HEK293 (cell line): ENCODE measurements around the gene CTSF.

Source experiments
- CTCF ChIA-PET: fragments of 350-600 bp; formaldehyde crosslinking; extraction: SDS; loops from one replicate; lab custom pipeline; 2021; ENCODE audit warnings: antibody characterized with exemption; lab: Yijun Ruan, JAX
- POLR2A ChIA-PET: fragments of 300-600 bp; formaldehyde crosslinking; extraction: SDS; loops from one replicate; lab custom pipeline; 2020; ENCODE audit warnings: antibody characterized with exemption, inconsistent platforms; lab: Yijun Ruan, JAX
- H3K27ac ChIP-seq: fragments of 200-500 bp; sonication (Bioruptor generic); 2 replicates; pipeline ENCODE4 v1.5.1; 2014; ENCODE audit warnings: low read depth, low read length, control low read depth, inconsistent platforms; ENCODE audit errors: extremely low read depth
- H3K36me3 ChIP-seq, 2 experiments: fragments of 200-500 bp in 1 of 2; sonication (Bioruptor generic) in 1 of 2; 1 replicate in 1 of 2; 2 replicates in 1 of 2; pipeline ENCODE4 v1.5.1; 2014 to 2017; ENCODE audit warnings: inconsistent platforms in 2 of 2, low read length in 2 of 2; ENCODE audit not compliant: control insufficient read depth in 2 of 2, insufficient read depth in 1 of 2
- H3K4me1 ChIP-seq: fragments of 200-500 bp; sonication (Bioruptor generic); 2 replicates; pipeline ENCODE4 v1.5.1; 2014; ENCODE audit warnings: mild to moderate bottlenecking, low read length, inconsistent platforms; ENCODE audit not compliant: control insufficient read depth, insufficient read depth
- H3K4me3 ChIP-seq: 2 replicates; pipeline ENCODE4 v1.5.1; 2011; ENCODE audit warnings: low read depth, mild to moderate bottlenecking, control low read depth, low read length, moderate library complexity
- H3K9me3 ChIP-seq: fragments of 200-500 bp; sonication (Bioruptor generic); 2 replicates; pipeline ENCODE4 v1.5.1; 2014; ENCODE audit warnings: low read depth, low read length, inconsistent platforms; ENCODE audit not compliant: control insufficient read depth, insufficient read depth
- OVOL3 ChIP-seq: fragments of 450-650 bp; formaldehyde crosslinking; IDR thresholded peaks from 2 replicates; pipeline ENCODE4 v1.5.1; 2016; ENCODE audit warnings: missing biosample characterization, missing genetic modification characterization
- SCRT1 ChIP-seq: fragments of 450-650 bp; formaldehyde crosslinking; IDR thresholded peaks from 2 replicates; pipeline ENCODE4 v1.5.1; 2016; ENCODE audit warnings: missing biosample characterization, missing genetic modification characterization, borderline replicate concordance
- TCF7L2 ChIP-seq: IDR thresholded peaks from 2 replicates; pipeline ENCODE4 v1.6.1; 2011; ENCODE audit warnings: low read depth, mild to moderate bottlenecking, inconsistent platforms, low read length, moderate library complexity, borderline replicate concordance
- ZNF138 ChIP-seq: fragments of 450-650 bp; formaldehyde crosslinking; IDR thresholded peaks from 2 replicates; pipeline ENCODE4 v1.5.1; 2016; ENCODE audit warnings: missing biosample characterization, missing genetic modification characterization, borderline replicate concordance
- ZNF169 ChIP-seq: fragments of 450-650 bp; formaldehyde crosslinking; IDR thresholded peaks from 2 replicates; pipeline ENCODE4 v1.5.1; 2016; ENCODE audit warnings: missing biosample characterization, missing genetic modification characterization
- ZNF184 ChIP-seq: fragments of 450-650 bp; IDR thresholded peaks from 2 replicates; pipeline ENCODE4 v1.5.1; 2018; ENCODE audit warnings: missing biosample characterization, mild to moderate bottlenecking, missing genetic modification characterization
- ZNF23 ChIP-seq: fragments of 450-650 bp; formaldehyde crosslinking; IDR thresholded peaks from 2 replicates; pipeline ENCODE4 v1.5.1; 2016; ENCODE audit warnings: missing biosample characterization, missing genetic modification characterization, borderline replicate concordance
- ZNF354C ChIP-seq: fragments of 450-650 bp; formaldehyde crosslinking; IDR thresholded peaks from 2 replicates; pipeline ENCODE4 v1.5.1; 2016; ENCODE audit warnings: missing biosample characterization, missing genetic modification characterization, low read depth, borderline replicate concordance
- ZNF501 ChIP-seq: fragments of 450-650 bp; formaldehyde crosslinking; IDR thresholded peaks from 2 replicates; pipeline ENCODE4 v1.5.1; 2016; ENCODE audit warnings: missing biosample characterization, missing genetic modification characterization
- ZNF544 ChIP-seq: fragments of 450-650 bp; formaldehyde crosslinking; IDR thresholded peaks from 2 replicates; pipeline ENCODE4 v1.5.0; 2017; ENCODE audit warnings: missing biosample characterization, missing genetic modification characterization
- ZNF596 ChIP-seq: fragments of 450-650 bp; IDR thresholded peaks from 2 replicates; pipeline ENCODE4 v1.5.0; 2018; ENCODE audit warnings: missing biosample characterization, mild to moderate bottlenecking, missing genetic modification characterization, moderate library complexity
- ZNF623 ChIP-seq: fragments of 450-650 bp; formaldehyde crosslinking; IDR thresholded peaks from 2 replicates; pipeline ENCODE4 v1.5.1; 2016; ENCODE audit warnings: missing biosample characterization, missing genetic modification characterization
- ZNF639 ChIP-seq: fragments of 450-650 bp; formaldehyde crosslinking; IDR thresholded peaks from 2 replicates; pipeline ENCODE4 v1.5.1; 2016; ENCODE audit warnings: missing biosample characterization, missing genetic modification characterization
- ZNF658 ChIP-seq: fragments of 450-650 bp; formaldehyde crosslinking; IDR thresholded peaks from 2 replicates; pipeline ENCODE4; 2016; ENCODE audit warnings: missing biosample characterization, missing genetic modification characterization
- ZNF76 ChIP-seq: fragments of 450-650 bp; formaldehyde crosslinking; IDR thresholded peaks from 2 replicates; pipeline ENCODE4; 2016; ENCODE audit warnings: low read depth, missing biosample characterization, missing genetic modification characterization, borderline replicate concordance
- ZNF791 ChIP-seq: fragments of 450-650 bp; formaldehyde crosslinking; IDR thresholded peaks from 2 replicates; pipeline ENCODE4 v1.5.1; 2016; ENCODE audit warnings: missing biosample characterization, missing genetic modification characterization
- ZNF792 ChIP-seq: fragments of 450-650 bp; formaldehyde crosslinking; IDR thresholded peaks from 2 replicates; pipeline ENCODE4 v1.5.1; 2016; ENCODE audit warnings: missing biosample characterization, missing genetic modification characterization
- ZSCAN4 ChIP-seq: fragments of 450-650 bp; formaldehyde crosslinking; IDR thresholded peaks from 2 replicates; pipeline ENCODE4 v1.5.1; 2017; ENCODE audit warnings: missing biosample characterization, missing genetic modification characterization
- TF ChIP-seq, protein P1 (sequence below): fragments of 450-650 bp; IDR thresholded peaks from 2 replicates; pipeline ENCODE4 v1.5.1; 2018; ENCODE audit warnings: missing biosample characterization, missing genetic modification characterization
- TF ChIP-seq, protein P2 (sequence below): fragments of 450-650 bp; formaldehyde crosslinking; IDR thresholded peaks from 2 replicates; pipeline ENCODE4 v1.5.1; 2016; ENCODE audit warnings: missing biosample characterization, missing genetic modification characterization
- TF ChIP-seq, protein P3 (sequence below): fragments of 450-650 bp; formaldehyde crosslinking; IDR thresholded peaks from 2 replicates; pipeline ENCODE4 v1.5.1; 2016; ENCODE audit warnings: missing biosample characterization, missing genetic modification characterization, low read depth
- TF ChIP-seq, protein P4 (sequence below): fragments of 450-650 bp; formaldehyde crosslinking; IDR thresholded peaks from 2 replicates; pipeline ENCODE4 v1.5.1; 2016; ENCODE audit warnings: missing biosample characterization, missing genetic modification characterization

Gene CTSF

GRCh38 chr11:66592457-66593302, 24.3 kb upstream of the CTSF start, which contains the start of the genes CCDC87 and CCS (continued):
- TF ChIP-seq, protein P1, sequence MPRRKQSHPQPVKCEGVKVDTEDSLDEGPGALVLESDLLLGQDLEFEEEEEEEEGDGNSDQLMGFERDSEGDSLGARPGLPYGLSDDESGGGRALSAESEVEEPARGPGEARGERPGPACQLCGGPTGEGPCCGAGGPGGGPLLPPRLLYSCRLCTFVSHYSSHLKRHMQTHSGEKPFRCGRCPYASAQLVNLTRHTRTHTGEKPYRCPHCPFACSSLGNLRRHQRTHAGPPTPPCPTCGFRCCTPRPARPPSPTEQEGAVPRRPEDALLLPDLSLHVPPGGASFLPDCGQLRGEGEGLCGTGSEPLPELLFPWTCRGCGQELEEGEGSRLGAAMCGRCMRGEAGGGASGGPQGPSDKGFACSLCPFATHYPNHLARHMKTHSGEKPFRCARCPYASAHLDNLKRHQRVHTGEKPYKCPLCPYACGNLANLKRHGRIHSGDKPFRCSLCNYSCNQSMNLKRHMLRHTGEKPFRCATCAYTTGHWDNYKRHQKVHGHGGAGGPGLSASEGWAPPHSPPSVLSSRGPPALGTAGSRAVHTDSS, result no peak
- no peak for TF ChIP-seq ZNF169 (tag by site-specific recombination)
- TF ChIP-seq ZNF544 (tag by site-specific recombination), result no peak
- no peak for TF ChIP-seq ZNF658 (tag by site-specific recombination)

DNA sequence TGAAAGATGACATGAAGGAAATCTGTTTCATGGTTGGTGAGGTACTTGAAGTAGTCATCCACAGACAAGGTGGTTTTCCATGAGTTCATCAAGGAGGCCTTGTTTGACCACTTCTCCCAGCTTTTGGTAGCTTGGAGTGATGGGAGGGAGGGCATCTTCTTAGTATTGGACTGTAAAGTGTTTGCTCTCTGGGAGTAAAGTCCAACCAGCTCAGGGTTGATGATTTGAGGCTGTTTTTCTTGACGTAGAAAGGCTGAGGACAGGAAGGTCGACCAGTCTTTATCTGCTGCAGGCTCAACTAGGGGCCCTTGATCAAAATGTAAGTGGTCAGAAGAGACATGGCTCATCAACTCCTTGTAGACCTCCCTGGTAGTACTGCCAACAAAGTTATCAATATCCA, 22.8 kb upstream of the CTSF start:
- no peaks in the 10 kb centered on the region for H3K9me3 ChIP-seq
- no peak overlapping the region for H3K4me3 ChIP-seq
- peaks cover 0 to 8% of the 10 kb centered on the region in 2 experiments; a peak in 2 of 3 replicates for H3K36me3 ChIP-seq
- H3K4me1 ChIP-seq, result no peaks in the 10 kb centered on the region
- TF ChIP-seq ZNF169 (tag by site-specific recombination) (no peak), ZNF791 (tag by site-specific recombination) (no peak), ZNF623 (no peak), ZNF792 (tag by site-specific recombination) (no peak), SCRT1 (no peak), ZNF184 (no peak), ZNF76 (no peak)
- TF ChIP-seq, protein P2, sequence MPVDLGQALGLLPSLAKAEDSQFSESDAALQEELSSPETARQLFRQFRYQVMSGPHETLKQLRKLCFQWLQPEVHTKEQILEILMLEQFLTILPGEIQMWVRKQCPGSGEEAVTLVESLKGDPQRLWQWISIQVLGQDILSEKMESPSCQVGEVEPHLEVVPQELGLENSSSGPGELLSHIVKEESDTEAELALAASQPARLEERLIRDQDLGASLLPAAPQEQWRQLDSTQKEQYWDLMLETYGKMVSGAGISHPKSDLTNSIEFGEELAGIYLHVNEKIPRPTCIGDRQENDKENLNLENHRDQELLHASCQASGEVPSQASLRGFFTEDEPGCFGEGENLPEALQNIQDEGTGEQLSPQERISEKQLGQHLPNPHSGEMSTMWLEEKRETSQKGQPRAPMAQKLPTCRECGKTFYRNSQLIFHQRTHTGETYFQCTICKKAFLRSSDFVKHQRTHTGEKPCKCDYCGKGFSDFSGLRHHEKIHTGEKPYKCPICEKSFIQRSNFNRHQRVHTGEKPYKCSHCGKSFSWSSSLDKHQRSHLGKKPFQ (tag by site-specific recombination), result no peak
- ChIA-PET CTCF (interaction anchor here (1.8 to 4.5 kb wide), 2 partner anchors 11 to 243 kb away, joined by 4 to 49 read pairs; no protein-coding TSS in a partner anchor), POLR2A (interaction anchor here (3.2 kb wide), 1 partner anchor 26 kb away, joined by 28 read pairs; the partner anchor contains the start of gene RBM14)
- no peak overlapping the region for H3K27ac ChIP-seq

GRCh38 chr11:66589996-66590675, 21.7 kb upstream of the CTSF start:
- H3K27ac ChIP-seq, result no peak overlapping the region
- H3K36me3 ChIP-seq, result peaks cover 0 to 4% of the 10 kb centered on the region in 2 experiments; a peak in 1 of 3 replicates
- CTCF ChIA-PET, result interaction anchor here (0.6 to 4.5 kb wide), 4 partner anchors 10 to 329 kb away, joined by 3 to 49 read pairs (median 4); no protein-coding TSS in a partner anchor
- H3K4me1 ChIP-seq, result no peaks in the 10 kb centered on the region
- POLR2A ChIA-PET, result interaction anchor here (0.7 to 3.2 kb wide), 2 partner anchors 27 to 33 kb away, joined by 4 to 28 read pairs; partner anchors contain the start of gene RBM14
- no peak overlapping the region for H3K4me3 ChIP-seq
- no peaks in the 10 kb centered on the region for H3K9me3 ChIP-seq
- TF ChIP-seq OVOL3 (tag by site-specific recombination), result no peak
- TF ChIP-seq ZNF596 (tag by site-specific recombination), result no peak
- no peak for TF ChIP-seq ZNF639 (tag by site-specific recombination)
- TF ChIP-seq, protein P3, sequence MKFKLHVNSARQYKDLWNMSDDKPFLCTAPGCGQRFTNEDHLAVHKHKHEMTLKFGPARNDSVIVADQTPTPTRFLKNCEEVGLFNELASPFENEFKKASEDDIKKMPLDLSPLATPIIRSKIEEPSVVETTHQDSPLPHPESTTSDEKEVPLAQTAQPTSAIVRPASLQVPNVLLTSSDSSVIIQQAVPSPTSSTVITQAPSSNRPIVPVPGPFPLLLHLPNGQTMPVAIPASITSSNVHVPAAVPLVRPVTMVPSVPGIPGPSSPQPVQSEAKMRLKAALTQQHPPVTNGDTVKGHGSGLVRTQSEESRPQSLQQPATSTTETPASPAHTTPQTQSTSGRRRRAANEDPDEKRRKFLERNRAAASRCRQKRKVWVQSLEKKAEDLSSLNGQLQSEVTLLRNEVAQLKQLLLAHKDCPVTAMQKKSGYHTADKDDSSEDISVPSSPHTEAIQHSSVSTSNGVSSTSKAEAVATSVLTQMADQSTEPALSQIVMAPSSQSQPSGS, result no peak
- TF ChIP-seq ZNF138 (tag by site-specific recombination), result no peak
- TF ChIP-seq ZNF354C (tag by site-specific recombination), result no peak
- no peak for TF ChIP-seq ZNF23
- TF ChIP-seq ZSCAN4 (tag by site-specific recombination), result no peak
- no peak for TF ChIP-seq ZNF501 (tag by site-specific recombination)
- TF ChIP-seq, protein P4, sequence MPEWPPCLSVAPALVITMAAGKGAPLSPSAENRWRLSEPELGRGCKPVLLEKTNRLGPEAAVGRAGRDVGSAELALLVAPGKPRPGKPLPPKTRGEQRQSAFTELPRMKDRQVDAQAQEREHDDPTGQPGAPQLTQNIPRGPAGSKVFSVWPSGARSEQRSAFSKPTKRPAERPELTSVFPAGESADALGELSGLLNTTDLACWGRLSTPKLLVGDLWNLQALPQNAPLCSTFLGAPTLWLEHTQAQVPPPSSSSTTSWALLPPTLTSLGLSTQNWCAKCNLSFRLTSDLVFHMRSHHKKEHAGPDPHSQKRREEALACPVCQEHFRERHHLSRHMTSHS, result no peak
- no peak for TF ChIP-seq TCF7L2
